Measurements from ENCODE around the gene THUMPD3. TPM values are rescaled to one million over a fixed set of nuclear protein-coding genes. Genes with fewer than 3 reads are reported as not detected.

Gene THUMPD3
- total and polyA plus RNA-seq, 3 donors from 2014 or later = 55.0 to 140 (median 76.1) TPM

DNA sequence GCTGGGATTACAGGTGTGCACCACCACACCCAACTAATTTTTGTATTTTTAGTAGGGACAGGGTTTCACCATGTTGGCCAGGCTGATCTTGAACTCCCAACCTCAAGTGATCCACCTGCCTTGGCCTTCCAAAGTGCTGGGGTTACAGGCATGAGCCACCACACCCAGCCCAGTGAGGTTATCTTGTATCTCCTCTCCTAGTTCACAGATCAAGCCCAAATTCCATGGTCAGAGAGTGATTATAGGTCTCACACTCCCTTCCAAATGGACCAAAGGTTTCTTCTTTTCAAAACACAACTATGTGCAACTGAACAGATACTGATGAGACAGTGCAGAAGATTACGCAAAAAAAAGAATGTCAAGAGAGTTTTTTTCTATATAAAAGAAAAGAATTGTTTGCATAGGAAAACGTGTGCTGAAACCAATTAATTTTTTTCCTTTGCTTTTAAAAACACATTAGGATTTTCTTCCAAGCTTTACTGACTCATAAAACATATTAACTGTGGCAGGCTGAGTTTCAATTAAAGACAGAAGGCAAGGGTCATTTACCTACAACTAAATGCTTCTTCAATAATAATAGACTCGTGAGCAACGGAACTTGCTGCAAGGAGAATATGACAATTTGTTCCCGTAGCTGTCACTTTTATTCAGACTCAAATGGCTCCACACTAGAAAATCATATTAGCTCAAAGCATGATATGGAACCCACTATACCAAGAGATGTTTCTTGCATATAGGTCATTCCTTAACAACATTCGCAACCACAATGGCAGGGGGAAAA, 30.4 kb upstream of the THUMPD3 start:
- Histone ChIP-seq H3K27ac (no peak overlapping the region), H3K9me3 (no peaks in the 10 kb centered on the region), H3K27me3 (no peaks in the 10 kb centered on the region), H3K36me3 (ENCODE audit: low read depth, missing control alignments) (no peaks in the 10 kb centered on the region), H3K4me3 (no peak overlapping the region), H3K4me1 (no peaks in the 10 kb centered on the region)
- WGBS, 2 donors = 86% methylated on average over 6 of the region's 6 CpGs
- intact Hi-C loops (cut with DNase I; ENCODE audit: low total_unique reads) = no loop called here
- no peak for DNase-seq
- TF ChIP-seq, protein P1, sequence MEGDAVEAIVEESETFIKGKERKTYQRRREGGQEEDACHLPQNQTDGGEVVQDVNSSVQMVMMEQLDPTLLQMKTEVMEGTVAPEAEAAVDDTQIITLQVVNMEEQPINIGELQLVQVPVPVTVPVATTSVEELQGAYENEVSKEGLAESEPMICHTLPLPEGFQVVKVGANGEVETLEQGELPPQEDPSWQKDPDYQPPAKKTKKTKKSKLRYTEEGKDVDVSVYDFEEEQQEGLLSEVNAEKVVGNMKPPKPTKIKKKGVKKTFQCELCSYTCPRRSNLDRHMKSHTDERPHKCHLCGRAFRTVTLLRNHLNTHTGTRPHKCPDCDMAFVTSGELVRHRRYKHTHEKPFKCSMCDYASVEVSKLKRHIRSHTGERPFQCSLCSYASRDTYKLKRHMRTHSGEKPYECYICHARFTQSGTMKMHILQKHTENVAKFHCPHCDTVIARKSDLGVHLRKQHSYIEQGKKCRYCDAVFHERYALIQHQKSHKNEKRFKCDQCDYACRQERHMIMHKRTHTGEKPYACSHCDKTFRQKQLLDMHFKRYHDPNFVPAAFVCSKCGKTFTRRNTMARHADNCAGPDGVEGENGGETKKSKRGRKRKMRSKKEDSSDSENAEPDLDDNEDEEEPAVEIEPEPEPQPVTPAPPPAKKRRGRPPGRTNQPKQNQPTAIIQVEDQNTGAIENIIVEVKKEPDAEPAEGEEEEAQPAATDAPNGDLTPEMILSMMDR (IDR thresholded peaks at IDR 0.05) = no peak
- no peak for TF ChIP-seq POLR2A (IDR thresholded peaks at IDR 0.05)

DNA sequence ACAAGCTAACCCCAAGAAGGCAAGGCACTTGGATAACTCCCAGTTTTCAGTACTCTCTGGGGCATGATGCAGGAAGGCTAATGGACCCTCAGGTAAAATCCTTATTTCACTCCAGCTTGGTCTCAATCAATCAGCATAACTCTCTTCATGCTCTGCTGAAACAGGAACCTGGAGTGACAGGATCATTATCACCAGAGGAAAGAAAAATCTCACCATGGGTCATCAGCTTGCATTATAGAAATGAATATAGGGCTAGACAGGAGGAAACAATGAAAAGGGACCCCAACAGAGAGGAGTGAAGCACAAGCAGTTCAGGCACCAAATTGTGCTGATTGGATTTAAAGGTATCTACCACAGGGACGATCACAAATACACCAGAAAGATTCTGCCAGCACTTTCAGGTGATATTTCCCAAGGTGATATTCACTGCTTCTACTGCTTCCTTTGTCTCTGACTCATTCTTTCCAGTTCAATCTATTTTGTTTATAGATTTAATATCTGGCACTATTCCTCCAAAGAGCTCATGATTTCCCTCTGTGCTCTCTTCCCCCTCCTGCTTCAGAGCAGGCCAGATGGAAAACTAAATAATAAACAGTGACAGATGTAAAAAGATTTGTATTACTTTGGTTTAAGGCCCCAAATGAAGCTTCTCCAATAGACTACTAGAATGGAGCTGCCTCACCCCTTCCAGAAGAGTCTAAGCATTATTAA, 22.9 kb upstream of the THUMPD3 start:
- no peaks in the 10 kb centered on the region for H3K36me3 ChIP-seq (ENCODE audit: low read depth, missing control alignments)
- no peaks in the 10 kb centered on the region for H3K4me1 ChIP-seq
- TF ChIP-seq, protein P1 (IDR thresholded peaks at IDR 0.05) = no peak
- TF ChIP-seq POLR2A (IDR thresholded peaks at IDR 0.05) = no peak
- WGBS, 2 donors = 75 to 79% methylated on average over 1 of the region's 1 CpG
- no peak overlapping the region for H3K27ac ChIP-seq
- H3K27me3 ChIP-seq = no peaks in the 10 kb centered on the region
- DNase-seq = no peak
- no peak overlapping the region for H3K4me3 ChIP-seq
- no peaks in the 10 kb centered on the region for H3K9me3 ChIP-seq
- intact Hi-C loops (cut with DNase I; ENCODE audit: low total_unique reads) = no loop called here

DNA sequence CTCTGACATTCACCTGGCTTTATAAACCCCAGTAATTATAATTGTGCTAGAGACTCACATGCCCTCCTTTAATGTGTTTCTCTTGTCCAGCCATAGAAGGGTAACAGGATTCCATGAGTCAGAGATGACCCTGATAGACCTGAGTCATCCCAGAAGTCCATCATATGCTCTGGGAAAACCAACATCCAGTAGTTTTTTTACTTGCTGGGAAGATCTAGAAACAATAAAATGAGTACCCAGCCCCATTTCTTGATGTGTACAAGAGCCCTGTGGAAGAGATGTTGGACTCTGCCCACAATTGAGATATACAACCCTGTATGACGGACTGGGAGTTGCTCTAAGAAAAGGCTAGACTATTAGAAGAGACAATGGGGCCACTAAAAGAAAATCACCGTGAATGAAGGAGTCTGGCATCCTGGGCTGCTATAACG, 22.4 kb upstream of the THUMPD3 start:
- Histone ChIP-seq H3K4me3 (no peak overlapping the region), H3K27ac (no peak overlapping the region), H3K4me1 (no peaks in the 10 kb centered on the region), H3K27me3 (no peaks in the 10 kb centered on the region), H3K9me3 (no peaks in the 10 kb centered on the region), H3K36me3 (ENCODE audit: low read depth, missing control alignments) (no peaks in the 10 kb centered on the region)
- 86 to 94% methylated on average over 3 of the region's 3 CpGs for WGBS, 2 donors
- intact Hi-C loops (cut with DNase I; ENCODE audit: low total_unique reads) = no loop called here
- no peak for DNase-seq
- TF ChIP-seq, protein P1 (IDR thresholded peaks at IDR 0.05) = no peak
- TF ChIP-seq POLR2A (IDR thresholded peaks at IDR 0.05) = no peak

DNA sequence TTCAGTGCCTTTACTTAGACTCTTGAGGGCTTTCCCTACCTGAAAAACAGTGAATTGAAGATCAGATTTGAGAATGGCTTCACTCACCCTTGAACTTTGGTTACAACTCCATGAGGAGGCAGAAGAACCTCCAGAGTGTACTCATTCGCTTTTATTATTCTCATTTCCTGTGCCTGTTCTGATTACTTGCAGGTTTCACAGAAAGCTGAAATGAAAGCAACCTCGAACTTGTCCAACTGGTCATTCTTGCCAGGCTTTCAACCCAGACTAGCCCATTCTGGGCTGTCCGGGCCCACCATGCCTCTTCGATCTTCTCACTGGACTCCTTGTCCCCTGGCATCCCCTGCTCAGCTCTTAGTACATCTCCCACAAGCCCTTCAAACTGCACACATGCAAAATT, 20.2 kb upstream of the THUMPD3 start:
- no peaks in the 10 kb centered on the region for H3K36me3 ChIP-seq (ENCODE audit: low read depth, missing control alignments)
- intact Hi-C loops (cut with DNase I; ENCODE audit: low total_unique reads) = no loop called here
- no peaks in the 10 kb centered on the region for H3K4me1 ChIP-seq
- H3K27me3 ChIP-seq = no peaks in the 10 kb centered on the region
- 85 to 88% methylated on average over 4 of the region's 4 CpGs for WGBS, 2 donors
- TF ChIP-seq, protein P1 (IDR thresholded peaks at IDR 0.05) = no peak
- TF ChIP-seq POLR2A (IDR thresholded peaks at IDR 0.05) = no peak
- H3K27ac ChIP-seq = no peak overlapping the region
- no peak overlapping the region for H3K4me3 ChIP-seq
- no peak for DNase-seq
- no peaks in the 10 kb centered on the region for H3K9me3 ChIP-seq
